Suprapubic skin (tissue), 4 donors: ENCODE results near the gene TPK1. TPM values are rescaled to one million over a fixed set of nuclear protein-coding genes. Genes with fewer than 3 reads are reported as not detected.

Experiments used
- DNase-seq, 2 donors: peaks; one replicate each; pipeline ENCODE4 v3.0.0-alpha.2; 2019; ENCODE audit warnings: low spot score in 2 of 2
- H3K27ac ChIP-seq: fragments of 200-600 bp; sonication (generic); one replicate; pipeline ENCODE4 v1.5.1; 2019
- H3K27me3 ChIP-seq: fragments of 200-600 bp; sonication (generic); one replicate; pipeline ENCODE4 v1.5.1; 2019
- H3K36me3 ChIP-seq: fragments of 200-600 bp; sonication (generic); one replicate; pipeline ENCODE4 v1.5.1; 2019
- H3K4me1 ChIP-seq: fragments of 200-600 bp; sonication (generic); one replicate; pipeline ENCODE4 v1.5.1; 2019
- H3K4me3 ChIP-seq: fragments of 200-600 bp; sonication (generic); one replicate; pipeline ENCODE4 v1.5.1; 2019; ENCODE audit warnings: mild to moderate bottlenecking
- H3K9me3 ChIP-seq: fragments of 200-600 bp; sonication (generic); one replicate; pipeline ENCODE4 v1.5.1; 2019
- EP300 ChIP-seq: sonication (generic); formaldehyde crosslinking; IDR thresholded peaks from one replicate; pipeline ENCODE4 v1.6.1; 2017; ENCODE audit warnings: antibody characterized with exemption
- POLR2A ChIP-seq, 2 donors: fragments of 450-650 bp; IDR thresholded peaks; one replicate each; pipeline ENCODE4 v1.6.1; 2017; ENCODE audit warnings: antibody characterized with exemption in 2 of 2, mild to moderate bottlenecking in 2 of 2, moderate library complexity in 2 of 2
- POLR2AphosphoS5 ChIP-seq, 3 donors: sonication (generic); formaldehyde crosslinking; IDR thresholded peaks; one replicate each; pipeline ENCODE4 v1.6.1; 2017; ENCODE audit warnings: antibody characterized with exemption in 3 of 3
- WGBS: methylation state at CpG from one replicate; pipeline ENCODE4 v1.1.5; 2018; 5-methylcytosine and 5-hydroxymethylcytosine counted together
- total RNA-seq, 4 donors: library from RNA; depleted of rRNA; stranded (reverse); fragments of >200 nt; gene quantifications; one replicate each; pipeline ENCODE4 v1.1.0, GENCODE V29; 2016
- TF ChIP-seq, protein P1 (sequence below), 2 donors: fragments of 200-600 bp in 1 of 2; fragments of 450-650 bp in 1 of 2; sonication (generic) in 1 of 2; IDR thresholded peaks; one replicate each; pipeline ENCODE4 v1.5.1; 2016 to 2019; ENCODE audit warnings: antibody characterized with exemption in 2 of 2, mild to moderate bottlenecking in 1 of 2, moderate library complexity in 1 of 2

The TPK1 gene
- total RNA-seq, 4 donors from 2014 or later: 1.4 to 3.9 (median 2.8) TPM

DNA sequence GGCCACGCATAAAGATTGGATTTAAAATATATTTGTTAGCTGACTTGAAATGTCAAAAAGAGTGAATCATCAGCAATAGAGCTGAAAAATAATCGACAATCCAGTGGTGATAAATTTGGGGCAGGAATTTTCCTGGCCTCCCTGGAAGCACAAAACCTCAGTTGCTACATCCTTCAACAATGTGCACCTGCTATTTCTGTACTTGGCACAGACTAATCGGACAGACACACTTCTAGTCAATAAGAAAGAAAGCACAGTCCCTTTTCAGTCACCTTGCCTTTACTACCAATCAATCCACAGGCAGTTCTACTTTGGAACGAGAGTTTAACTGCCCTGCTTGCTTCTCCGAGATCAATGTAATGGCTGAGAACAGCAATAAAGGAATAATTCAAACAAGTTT is 335.6 kb downstream of the TPK1 start:
- Histone ChIP-seq H3K4me3 (no peak overlapping the region), H3K27me3 (no peaks in the 10 kb centered on the region), H3K27ac (no peak overlapping the region), H3K9me3 (no peaks in the 10 kb centered on the region), H3K4me1 (no peaks in the 10 kb centered on the region), H3K36me3 (no peaks in the 10 kb centered on the region)
- whole genome bisulfite sequencing: 87% methylated on average over 5 of the region's 5 CpGs
- no peak for DNase-seq
- TF ChIP-seq POLR2AphosphoS5 (IDR thresholded peaks at IDR 0.05) (no peak), EP300 (no peak), POLR2A (IDR thresholded peaks at IDR 0.05) (no peak)
- TF ChIP-seq, protein P1, sequence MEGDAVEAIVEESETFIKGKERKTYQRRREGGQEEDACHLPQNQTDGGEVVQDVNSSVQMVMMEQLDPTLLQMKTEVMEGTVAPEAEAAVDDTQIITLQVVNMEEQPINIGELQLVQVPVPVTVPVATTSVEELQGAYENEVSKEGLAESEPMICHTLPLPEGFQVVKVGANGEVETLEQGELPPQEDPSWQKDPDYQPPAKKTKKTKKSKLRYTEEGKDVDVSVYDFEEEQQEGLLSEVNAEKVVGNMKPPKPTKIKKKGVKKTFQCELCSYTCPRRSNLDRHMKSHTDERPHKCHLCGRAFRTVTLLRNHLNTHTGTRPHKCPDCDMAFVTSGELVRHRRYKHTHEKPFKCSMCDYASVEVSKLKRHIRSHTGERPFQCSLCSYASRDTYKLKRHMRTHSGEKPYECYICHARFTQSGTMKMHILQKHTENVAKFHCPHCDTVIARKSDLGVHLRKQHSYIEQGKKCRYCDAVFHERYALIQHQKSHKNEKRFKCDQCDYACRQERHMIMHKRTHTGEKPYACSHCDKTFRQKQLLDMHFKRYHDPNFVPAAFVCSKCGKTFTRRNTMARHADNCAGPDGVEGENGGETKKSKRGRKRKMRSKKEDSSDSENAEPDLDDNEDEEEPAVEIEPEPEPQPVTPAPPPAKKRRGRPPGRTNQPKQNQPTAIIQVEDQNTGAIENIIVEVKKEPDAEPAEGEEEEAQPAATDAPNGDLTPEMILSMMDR (IDR thresholded peaks at IDR 0.05): no peak

DNA sequence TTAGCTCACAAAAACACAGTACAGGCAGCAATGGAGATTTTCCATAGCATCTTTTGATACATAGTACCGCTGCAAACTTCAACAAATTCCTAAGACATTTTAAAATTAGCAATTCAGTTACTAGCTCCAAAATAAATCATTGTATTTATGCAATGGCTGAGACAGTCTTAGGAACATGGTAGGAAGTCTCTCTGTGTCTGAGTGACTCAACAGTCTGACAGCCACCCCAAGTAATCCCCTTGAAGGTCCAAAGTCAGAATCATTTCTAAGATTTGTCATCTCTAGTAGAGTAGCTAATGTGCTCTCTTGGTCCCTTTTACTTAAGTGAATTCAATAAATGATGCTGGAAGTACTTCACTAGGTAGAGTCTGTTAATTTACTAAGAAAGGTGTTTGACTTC is 338.6 kb downstream of the TPK1 start:
- H3K4me3 ChIP-seq: no peak overlapping the region
- WGBS: 47% methylated on average over 1 of the region's 1 CpG
- peaks cover 6% of the 10 kb centered on the region for H3K9me3 ChIP-seq
- no peaks in the 10 kb centered on the region for H3K27me3 ChIP-seq
- no peaks in the 10 kb centered on the region for H3K36me3 ChIP-seq
- no peak overlapping the region for H3K27ac ChIP-seq
- TF ChIP-seq, protein P1 (IDR thresholded peaks at IDR 0.05): no peak
- TF ChIP-seq POLR2AphosphoS5 (IDR thresholded peaks at IDR 0.05): no peak
- no peak for TF ChIP-seq EP300
- TF ChIP-seq POLR2A (IDR thresholded peaks at IDR 0.05): no peak
- H3K4me1 ChIP-seq: no peaks in the 10 kb centered on the region
- no peak for DNase-seq

DNA sequence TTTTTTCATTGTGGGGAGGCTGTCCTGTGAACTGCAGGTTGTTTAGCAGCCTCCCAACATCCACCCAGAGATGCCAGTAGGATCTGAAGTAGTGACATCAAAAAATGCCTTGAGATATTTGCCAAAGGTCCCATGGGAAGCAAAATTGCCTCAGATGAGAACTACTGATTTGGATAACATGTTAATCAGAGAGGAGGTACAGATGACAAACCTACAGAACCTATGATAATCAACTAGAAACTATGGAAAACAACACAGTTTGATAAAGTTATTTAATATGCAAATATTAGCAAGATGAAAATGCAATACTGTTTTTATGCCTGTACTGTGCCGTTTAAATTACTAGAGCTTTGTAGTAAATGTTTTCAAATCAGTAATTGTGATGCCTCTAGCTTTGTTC is 341.5 kb downstream of the TPK1 start:
- H3K4me1 ChIP-seq: no peaks in the 10 kb centered on the region
- WGBS: 91% methylated on average over 1 of the region's 1 CpG
- H3K27me3 ChIP-seq: no peaks in the 10 kb centered on the region
- TF ChIP-seq, protein P1 (IDR thresholded peaks at IDR 0.05): no peak
- TF ChIP-seq POLR2A (IDR thresholded peaks at IDR 0.05) (no peak), POLR2AphosphoS5 (IDR thresholded peaks at IDR 0.05) (no peak), EP300 (no peak)
- no peaks in the 10 kb centered on the region for H3K36me3 ChIP-seq
- DNase-seq: no peak
- no peak overlapping the region for H3K4me3 ChIP-seq
- H3K27ac ChIP-seq: no peak overlapping the region
- peaks cover 6% of the 10 kb centered on the region for H3K9me3 ChIP-seq

DNA sequence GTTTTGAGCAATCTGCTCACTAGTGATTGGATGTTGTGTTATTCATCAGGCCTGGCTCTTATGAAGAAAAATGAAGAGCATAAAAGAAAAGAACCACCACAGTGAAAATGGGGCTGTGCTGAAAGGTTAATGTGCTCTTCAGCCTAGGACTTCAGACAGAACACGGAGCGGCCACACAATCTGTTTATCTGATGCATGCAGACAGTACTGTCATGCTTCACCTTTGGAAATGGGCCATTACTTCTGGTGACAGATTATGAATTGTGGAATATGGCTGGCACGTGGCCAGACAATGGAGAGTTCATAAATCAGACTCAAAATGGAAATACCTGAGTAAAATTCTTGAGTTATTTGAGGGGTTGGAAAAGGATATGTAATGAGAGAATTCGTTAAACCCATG is 346.3 kb downstream of the TPK1 start:
- TF ChIP-seq POLR2AphosphoS5 (IDR thresholded peaks at IDR 0.05) (no peak), POLR2A (IDR thresholded peaks at IDR 0.05) (no peak), EP300 (no peak)
- TF ChIP-seq, protein P1 (IDR thresholded peaks at IDR 0.05): no peak
- no peaks in the 10 kb centered on the region for H3K4me1 ChIP-seq
- 57% methylated on average over 4 of the region's 4 CpGs for WGBS
- no peaks in the 10 kb centered on the region for H3K36me3 ChIP-seq
- H3K27ac ChIP-seq: no peak overlapping the region
- peaks cover 4% of the 10 kb centered on the region for H3K9me3 ChIP-seq
- no peak for DNase-seq
- H3K27me3 ChIP-seq: no peaks in the 10 kb centered on the region
- no peak overlapping the region for H3K4me3 ChIP-seq

DNA sequence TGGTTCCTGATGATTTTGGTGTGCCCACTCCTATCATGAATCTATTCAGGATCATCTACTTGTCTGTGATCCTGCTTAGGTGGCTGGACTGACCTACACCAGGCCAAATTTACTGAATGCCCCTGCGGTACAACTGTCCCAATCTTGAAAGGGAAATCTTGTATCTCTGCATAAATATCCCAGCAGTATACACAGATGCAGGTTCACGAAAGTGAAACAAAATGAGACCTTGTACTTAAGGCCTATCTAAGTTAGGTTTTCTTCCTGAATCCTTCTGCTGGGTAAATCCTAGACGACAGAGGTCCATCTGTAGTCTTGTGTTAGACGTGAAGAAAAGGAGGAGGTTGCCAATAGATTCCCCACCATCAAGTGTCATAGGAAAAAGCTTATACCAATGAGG is 346.9 kb downstream of the TPK1 start:
- 88% methylated on average over 4 of the region's 4 CpGs for WGBS
- Histone ChIP-seq H3K27me3 (no peaks in the 10 kb centered on the region), H3K27ac (no peak overlapping the region), H3K4me1 (no peaks in the 10 kb centered on the region), H3K36me3 (no peaks in the 10 kb centered on the region), H3K9me3 (no peaks in the 10 kb centered on the region), H3K4me3 (no peak overlapping the region)
- no peak for DNase-seq
- TF ChIP-seq EP300: no peak
- no peak for TF ChIP-seq POLR2AphosphoS5 (IDR thresholded peaks at IDR 0.05)
- TF ChIP-seq POLR2A (IDR thresholded peaks at IDR 0.05): no peak
- TF ChIP-seq, protein P1 (IDR thresholded peaks at IDR 0.05): no peak
